Keratinocyte (primary cell): ENCODE measurements around the gene FLT3.

Source experiments
- EZH2 ChIP-seq: IDR thresholded peaks from one replicate; pipeline ENCODE4 v1.6.1; 2012; ENCODE audit warnings: inconsistent platforms, mild to moderate bottlenecking, low read length, moderate library complexity
- TF ChIP-seq, protein P1 (sequence below), 3 experiments: IDR thresholded peaks in 1 of 3; conservative IDR thresholded peaks in 1 of 3; optimal IDR thresholded peaks in 1 of 3; 2 replicates in 2 of 3; 3 replicates in 1 of 3; pipeline versions ENCODE3 to v1.5.1; 2011; ENCODE audit warnings: low read length in 3 of 3, mild to moderate bottlenecking in 3 of 3, moderate library complexity in 2 of 3, control low read depth in 1 of 3, inconsistent platforms in 1 of 3; ENCODE audit not compliant: insufficient read depth in 2 of 3; ENCODE audit errors: extremely low read depth in 1 of 3

DNA sequence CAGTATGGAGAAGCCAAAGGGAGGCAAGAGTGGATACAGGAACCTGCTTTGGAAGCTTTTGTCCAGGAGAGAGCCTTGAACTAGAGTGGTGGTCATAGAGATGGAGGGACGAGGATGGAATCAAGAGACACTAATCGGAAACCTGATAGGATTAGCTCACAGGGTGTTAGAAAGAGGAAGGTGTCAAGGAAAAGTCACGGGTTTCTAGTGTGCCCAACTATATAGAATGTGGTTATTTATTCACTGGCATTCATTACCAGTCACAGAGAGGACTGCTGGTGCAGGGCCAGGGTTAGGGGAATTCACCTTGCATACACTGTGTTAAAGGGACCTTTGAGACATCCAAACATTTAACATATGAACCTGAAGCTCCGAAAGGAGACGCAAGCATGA is 68.5 kb downstream of the FLT3 start:
- TF ChIP-seq, protein P1, sequence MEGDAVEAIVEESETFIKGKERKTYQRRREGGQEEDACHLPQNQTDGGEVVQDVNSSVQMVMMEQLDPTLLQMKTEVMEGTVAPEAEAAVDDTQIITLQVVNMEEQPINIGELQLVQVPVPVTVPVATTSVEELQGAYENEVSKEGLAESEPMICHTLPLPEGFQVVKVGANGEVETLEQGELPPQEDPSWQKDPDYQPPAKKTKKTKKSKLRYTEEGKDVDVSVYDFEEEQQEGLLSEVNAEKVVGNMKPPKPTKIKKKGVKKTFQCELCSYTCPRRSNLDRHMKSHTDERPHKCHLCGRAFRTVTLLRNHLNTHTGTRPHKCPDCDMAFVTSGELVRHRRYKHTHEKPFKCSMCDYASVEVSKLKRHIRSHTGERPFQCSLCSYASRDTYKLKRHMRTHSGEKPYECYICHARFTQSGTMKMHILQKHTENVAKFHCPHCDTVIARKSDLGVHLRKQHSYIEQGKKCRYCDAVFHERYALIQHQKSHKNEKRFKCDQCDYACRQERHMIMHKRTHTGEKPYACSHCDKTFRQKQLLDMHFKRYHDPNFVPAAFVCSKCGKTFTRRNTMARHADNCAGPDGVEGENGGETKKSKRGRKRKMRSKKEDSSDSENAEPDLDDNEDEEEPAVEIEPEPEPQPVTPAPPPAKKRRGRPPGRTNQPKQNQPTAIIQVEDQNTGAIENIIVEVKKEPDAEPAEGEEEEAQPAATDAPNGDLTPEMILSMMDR (optimal IDR thresholded peaks at IDR 0.05 in 1 of 3, IDR thresholded peaks at IDR 0.05 in 1 of 3, conservative IDR thresholded peaks at IDR 0.05 in 1 of 3; ENCODE audit: extremely low read depth in 1 of 3, insufficient read depth in 2 of 3, low read length in 3 of 3) = no peak
- no peak for TF ChIP-seq EZH2
